Liver (tissue), 3 donors: ENCODE measurements around the gene PKP1.

Experiments used
- CTCF ChIP-seq: fragments of 150-350 bp; IDR thresholded peaks from 2 replicates; pipeline ENCODE4 v1.5.1; 2017; ENCODE audit warnings: improper control_type of control experiment, low read depth, low read length; ENCODE audit not compliant: missing input control
- EGR1 ChIP-seq, 2 donors: IDR thresholded peaks; 2 replicates each; pipeline ENCODE4 v1.6.1; 2016 to 2018; ENCODE audit warnings: antibody characterized with exemption in 2 of 2, low read depth in 2 of 2
- HNF4G ChIP-seq: IDR thresholded peaks from 2 replicates; pipeline ENCODE4 v1.6.1; 2016; ENCODE audit warnings: antibody characterized with exemption
- JUND ChIP-seq, 2 donors: IDR thresholded peaks; 2 replicates each; pipeline ENCODE4 v1.6.1; 2016; ENCODE audit warnings: antibody characterized with exemption in 2 of 2
- MAX ChIP-seq: IDR thresholded peaks from 2 replicates; pipeline ENCODE4 v1.6.1; 2016; ENCODE audit warnings: antibody characterized with exemption
- TAF1 ChIP-seq: conservative IDR thresholded peaks from 2 replicates; pipeline ENCODE4 v1.6.1; 2016; ENCODE audit warnings: antibody characterized with exemption, mild to moderate bottlenecking
- donor health status: healthy.
- donor health status: healthy.

DNA sequence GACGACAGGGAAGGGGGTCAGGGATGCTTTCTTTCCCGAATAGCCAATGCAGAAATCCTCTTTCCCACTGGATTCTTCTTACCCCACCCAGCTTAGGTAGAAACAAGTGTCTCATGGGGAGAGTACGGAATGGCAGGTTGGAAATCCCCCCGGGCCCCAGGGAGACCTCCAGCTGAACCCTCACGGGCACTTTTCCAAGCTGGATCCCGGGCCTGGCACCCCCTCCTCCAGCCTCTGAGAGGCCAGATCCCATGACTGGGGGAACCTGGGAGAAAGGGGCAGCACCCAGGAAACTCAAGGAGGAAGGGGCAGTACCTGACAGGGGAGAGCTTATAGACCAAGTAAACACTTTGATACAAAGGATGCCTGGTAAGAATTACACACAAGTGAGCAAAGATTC is 1.3 kb downstream of the PKP1 start:
- no peak for TF ChIP-seq MAX
- TF ChIP-seq HNF4G = no peak
- TF ChIP-seq EGR1 (IDR thresholded peaks at IDR 0.05; ENCODE audit: low read depth in 2 of 2) = no peak
- TF ChIP-seq CTCF = no peak
- no peak for TF ChIP-seq JUND (IDR thresholded peaks at IDR 0.05)
- TF ChIP-seq TAF1 = no peak
